H9 (cell line): ENCODE measurements around the gene NKAIN2. TPM values are rescaled to one million over a fixed set of nuclear protein-coding genes. Genes with fewer than 3 reads are reported as not detected.

Source experiments
- DNase-seq: peaks from one replicate; pipeline ENCODE4 v3.0.0-alpha.2; 2017
- H2AFZ ChIP-seq: one replicate; pipeline ENCODE4 v1.6.1; 2013; ENCODE audit warnings: mild to moderate bottlenecking, low read length, control low read depth, moderate library complexity
- H2AK5ac ChIP-seq: 2 replicates; pipeline ENCODE4 v1.6.1; 2013; ENCODE audit warnings: low read length, control low read depth, mixed read lengths; ENCODE audit not compliant: insufficient read length
- H2BK120ac ChIP-seq: one replicate; pipeline ENCODE4 v1.6.1; 2013; ENCODE audit warnings: low read depth, mild to moderate bottlenecking, low read length, control low read depth, inconsistent platforms; ENCODE audit not compliant: poor library complexity, severe bottlenecking
- H2BK12ac ChIP-seq: 2 replicates; pipeline ENCODE4 v1.6.1; 2013; ENCODE audit warnings: low read length, control low read depth, mixed read lengths, low read depth; ENCODE audit not compliant: insufficient read length
- H2BK15ac ChIP-seq: 2 replicates; pipeline ENCODE4 v1.6.1; 2013; ENCODE audit warnings: low read depth, low read length, control low read depth
- H2BK20ac ChIP-seq: one replicate; pipeline ENCODE4 v1.6.1; 2013; ENCODE audit warnings: low read depth, mild to moderate bottlenecking, low read length, control low read depth, inconsistent platforms; ENCODE audit not compliant: poor library complexity, severe bottlenecking
- H2BK5ac ChIP-seq: 2 replicates; pipeline ENCODE4 v1.6.1; 2013; ENCODE audit warnings: low read length, control low read depth, mixed read lengths; ENCODE audit not compliant: insufficient read length
- H3K14ac ChIP-seq: 2 replicates; pipeline ENCODE4 v1.6.1; 2013; ENCODE audit warnings: low read length, control low read depth; ENCODE audit not compliant: insufficient read depth
- H3K18ac ChIP-seq: 2 replicates; pipeline ENCODE4 v1.6.1; 2013; ENCODE audit warnings: low read depth, mild to moderate bottlenecking, mixed read lengths, low read length, control low read depth; ENCODE audit not compliant: insufficient read length
- H3K23ac ChIP-seq: 2 replicates; pipeline ENCODE4 v1.6.1; 2013; ENCODE audit warnings: low read length, control low read depth, mixed read lengths, low read depth; ENCODE audit not compliant: insufficient read length
- H3K23me2 ChIP-seq: 2 replicates; pipeline ENCODE4 v1.6.1; 2013; ENCODE audit warnings: low read depth, mild to moderate bottlenecking, mixed read lengths, low read length, control low read depth; ENCODE audit not compliant: insufficient read length, poor library complexity, severe bottlenecking
- H3K27ac ChIP-seq: 2 replicates; pipeline ENCODE4 v1.5.1; 2013; ENCODE audit warnings: low read length, control low read depth, mixed read lengths, low read depth; ENCODE audit not compliant: insufficient read length
- H3K27me3 ChIP-seq: 2 replicates; pipeline ENCODE4 v1.6.1; 2013; ENCODE audit warnings: low read length, control low read depth, inconsistent platforms; ENCODE audit not compliant: insufficient read depth
- H3K4ac ChIP-seq: 2 replicates; pipeline ENCODE4 v1.6.1; 2013; ENCODE audit warnings: low read depth, mild to moderate bottlenecking, control low read depth, inconsistent platforms, low read length, moderate library complexity
- H3K4me1 ChIP-seq: 2 replicates; pipeline ENCODE4 v1.6.1; 2013; ENCODE audit warnings: low read length, control low read depth, inconsistent platforms; ENCODE audit not compliant: insufficient read depth
- H3K4me2 ChIP-seq: 2 replicates; pipeline ENCODE4 v1.6.1; 2013; ENCODE audit warnings: low read length, control low read depth, mixed read lengths; ENCODE audit not compliant: insufficient read length, insufficient read depth
- H3K56ac ChIP-seq: 2 replicates; pipeline ENCODE4 v1.6.1; 2013; ENCODE audit warnings: low read depth, mild to moderate bottlenecking, mixed read lengths, low read length, control low read depth; ENCODE audit not compliant: insufficient read length
- H3K79me1 ChIP-seq: 2 replicates; pipeline ENCODE4 v1.6.1; 2013; ENCODE audit warnings: low read depth, mild to moderate bottlenecking, moderate library complexity, low read length, control low read depth, inconsistent platforms; ENCODE audit not compliant: insufficient read depth, poor library complexity, severe bottlenecking
- H3K79me2 ChIP-seq: 2 replicates; pipeline ENCODE4 v1.6.1; 2013; ENCODE audit warnings: low read length, control low read depth, inconsistent platforms; ENCODE audit not compliant: insufficient read depth
- H3K9ac ChIP-seq: 2 replicates; pipeline ENCODE4 v1.6.1; 2013; ENCODE audit warnings: low read length, control low read depth, mixed read lengths; ENCODE audit not compliant: insufficient read length; ENCODE audit errors: extremely low read depth
- H3K9me3 ChIP-seq: one replicate; pipeline ENCODE4 v1.6.1; 2013; ENCODE audit warnings: low read depth, low read length, inconsistent platforms; ENCODE audit not compliant: control insufficient read depth
- H3T11ph ChIP-seq: one replicate; pipeline ENCODE4 v1.6.1; 2013; ENCODE audit warnings: mild to moderate bottlenecking, low read length, control low read depth, inconsistent platforms
- H4K20me1 ChIP-seq: one replicate; pipeline ENCODE4 v1.6.1; 2013; ENCODE audit not compliant: control insufficient read depth, insufficient read length, insufficient read depth
- H4K5ac ChIP-seq: 2 replicates; pipeline ENCODE4 v1.6.1; 2013; ENCODE audit warnings: low read depth, mild to moderate bottlenecking, mixed read lengths, low read length, control low read depth; ENCODE audit not compliant: insufficient read length
- H4K8ac ChIP-seq: replicated peaks from 2 replicates; pipeline ENCODE4 v1.6.1; 2013; ENCODE audit warnings: low read length, control low read depth, mixed read lengths, low read depth; ENCODE audit not compliant: insufficient read length
- H4K91ac ChIP-seq: 2 replicates; pipeline ENCODE4 v1.6.1; 2013; ENCODE audit warnings: low read depth, mild to moderate bottlenecking, moderate library complexity, mixed read lengths, low read length, control low read depth; ENCODE audit not compliant: insufficient read length
- H3K27ac Mint-ChIP-seq, 3 experiments: 2 replicates in 2 of 3; 3 replicates in 1 of 3; pipeline ENCODE4 v1.8.0; 2020 to 2021; ENCODE audit warnings: mixed read lengths in 3 of 3, mild to moderate bottlenecking in 1 of 3, moderate library complexity in 1 of 3
- H3K27me3 Mint-ChIP-seq: 2 replicates; pipeline ENCODE4 v1.8.0; 2021; ENCODE audit warnings: low read depth, mild to moderate bottlenecking, moderate library complexity, mixed read lengths
- H3K36me3 Mint-ChIP-seq, 3 experiments: 2 replicates in 2 of 3; 3 replicates in 1 of 3; pipeline ENCODE4 v1.8.0; 2020 to 2021; ENCODE audit warnings: low read depth in 3 of 3, mixed read lengths in 3 of 3; ENCODE audit not compliant: insufficient read depth in 1 of 3
- H3K4me1 Mint-ChIP-seq, 2 experiments: 2 replicates each; pipeline ENCODE4 v1.8.0; 2020; ENCODE audit warnings: mixed read lengths in 2 of 2
- H3K4me3 Mint-ChIP-seq, 2 experiments: 2 replicates in 1 of 2; 3 replicates in 1 of 2; pipeline ENCODE4 v1.8.0; 2020 to 2021; ENCODE audit warnings: mild to moderate bottlenecking in 2 of 2, mixed read lengths in 2 of 2, moderate library complexity in 1 of 2
- H3K9me3 Mint-ChIP-seq, 2 experiments: 2 replicates in 1 of 2; 3 replicates in 1 of 2; pipeline ENCODE4 v1.8.0; 2020; ENCODE audit warnings: mild to moderate bottlenecking in 2 of 2, mixed read lengths in 2 of 2, moderate library complexity in 1 of 2
- WGBS: extraction: QIAGEN DNeasy Blood & Tissue Kit; methylation state at CpG from one replicate; pipeline ENCODE4 v1.1.7; 2013; ENCODE audit warnings: missing lambda C conversion rate, low lambda C conversion rate, mixed read lengths; ENCODE audit not compliant: insufficient read length; ENCODE audit errors: extremely low coverage; 5-methylcytosine and 5-hydroxymethylcytosine counted together
- total RNA-seq: library from RNA; stranded (reverse); gene quantifications from 2 replicates; pipeline ENCODE4 v1.2.1, GENCODE V29; 2021
- TF ChIP-seq, protein P1 (sequence below): fragments of 200-600 bp; sonication (generic); conservative IDR thresholded peaks from 3 replicates; pipeline ENCODE4 v1.8.0; 2021; ENCODE audit warnings: antibody characterized with exemption, mild to moderate bottlenecking

NKAIN2 gene
- total RNA-seq, 1 experiment from 2014 or later = 0.17 TPM

DNA sequence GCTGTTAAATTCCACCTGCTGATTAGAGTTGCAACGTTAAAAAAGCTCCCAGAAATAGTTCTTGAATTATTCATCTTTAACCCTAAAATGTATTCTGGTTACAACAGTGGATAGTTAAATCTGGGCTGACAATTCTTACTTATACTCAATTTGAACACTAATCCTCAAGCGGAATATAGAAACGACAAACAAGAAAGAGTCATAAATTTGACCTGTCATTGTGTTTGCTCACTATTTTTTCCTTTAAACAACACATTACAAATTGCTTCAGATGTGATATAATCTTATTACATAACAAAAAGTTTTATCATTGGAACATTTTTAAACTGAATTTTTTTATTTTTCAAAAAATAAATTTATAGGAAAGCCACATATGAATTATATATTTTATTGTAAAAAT lies 1054.1 kb downstream of the NKAIN2 start:
- Histone ChIP-seq H3K56ac (no peak overlapping the region), H3K79me2 (no peaks in the 10 kb centered on the region), H3K23ac (no peak overlapping the region), H3K18ac (no peak overlapping the region), H4K91ac (no peak overlapping the region), H3K9me3 (no peaks in the 10 kb centered on the region), H2BK12ac (no peak overlapping the region), H2BK15ac (no peak overlapping the region), H4K8ac (no peak overlapping the region), H3K4me2 (no peak overlapping the region), H2AFZ (no peak overlapping the region), H3K9ac (no peak overlapping the region), H2BK120ac (no peak overlapping the region), H2AK5ac (no peak overlapping the region), H2BK5ac (no peak overlapping the region), H3K23me2 (no peaks in the 10 kb centered on the region), H4K5ac (no peak overlapping the region), H3K14ac (no peak overlapping the region), H3K79me1 (no peaks in the 10 kb centered on the region), H2BK20ac (no peak overlapping the region), H4K20me1 (no peaks in the 10 kb centered on the region), H3K4me1 (no peaks in the 10 kb centered on the region), H3K27ac (no peak overlapping the region), H3K27me3 (no peaks in the 10 kb centered on the region), H3T11ph (no peak overlapping the region), H3K4ac (no peak overlapping the region)
- peaks cover 4 to 6% of the 10 kb centered on the region in 2 experiments for H3K4me1 Mint-ChIP-seq
- no peak overlapping the region for H3K4me3 Mint-ChIP-seq
- no peak for DNase-seq
- TF ChIP-seq, protein P1, sequence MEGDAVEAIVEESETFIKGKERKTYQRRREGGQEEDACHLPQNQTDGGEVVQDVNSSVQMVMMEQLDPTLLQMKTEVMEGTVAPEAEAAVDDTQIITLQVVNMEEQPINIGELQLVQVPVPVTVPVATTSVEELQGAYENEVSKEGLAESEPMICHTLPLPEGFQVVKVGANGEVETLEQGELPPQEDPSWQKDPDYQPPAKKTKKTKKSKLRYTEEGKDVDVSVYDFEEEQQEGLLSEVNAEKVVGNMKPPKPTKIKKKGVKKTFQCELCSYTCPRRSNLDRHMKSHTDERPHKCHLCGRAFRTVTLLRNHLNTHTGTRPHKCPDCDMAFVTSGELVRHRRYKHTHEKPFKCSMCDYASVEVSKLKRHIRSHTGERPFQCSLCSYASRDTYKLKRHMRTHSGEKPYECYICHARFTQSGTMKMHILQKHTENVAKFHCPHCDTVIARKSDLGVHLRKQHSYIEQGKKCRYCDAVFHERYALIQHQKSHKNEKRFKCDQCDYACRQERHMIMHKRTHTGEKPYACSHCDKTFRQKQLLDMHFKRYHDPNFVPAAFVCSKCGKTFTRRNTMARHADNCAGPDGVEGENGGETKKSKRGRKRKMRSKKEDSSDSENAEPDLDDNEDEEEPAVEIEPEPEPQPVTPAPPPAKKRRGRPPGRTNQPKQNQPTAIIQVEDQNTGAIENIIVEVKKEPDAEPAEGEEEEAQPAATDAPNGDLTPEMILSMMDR = no peak
- H3K9me3 Mint-ChIP-seq = peaks cover 0 to under 1% of the 10 kb centered on the region in 2 experiments; a peak in 1 of 5 replicates
- no CpG with 5 or more reads among the region's 3 CpGs for WGBS
- no peak overlapping the region for H3K27ac Mint-ChIP-seq
- H3K36me3 Mint-ChIP-seq = peaks cover under 1 to 1% (median under 1%) of the 10 kb centered on the region in 3 experiments; a peak in 4 of 7 replicates
- peaks cover 4% of the 10 kb centered on the region for H3K27me3 Mint-ChIP-seq
